Measurements from ENCODE around the gene YIF1A.

DNA sequence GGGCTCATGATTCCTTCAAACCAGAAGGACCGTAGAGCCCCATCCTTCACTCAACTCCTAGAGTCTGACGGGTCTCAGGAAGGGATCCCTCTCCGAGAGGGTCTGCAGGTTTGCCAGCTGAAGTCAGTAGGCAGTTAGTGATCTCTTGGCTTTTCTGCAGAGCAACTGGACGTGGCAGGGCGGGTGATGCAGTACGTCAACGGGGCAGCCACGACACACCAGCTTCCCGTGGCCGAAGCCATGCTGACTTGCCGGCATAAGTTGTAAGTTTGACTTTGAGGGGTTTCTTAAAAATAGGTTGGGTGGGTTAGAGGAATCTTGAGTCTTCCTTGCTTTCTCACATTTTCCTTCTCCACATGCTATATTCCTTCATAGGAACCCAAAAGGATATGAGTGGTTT, 53.8 kb downstream of the YIF1A start:
- TF ChIP-seq EZH2 (IDR thresholded peaks at IDR 0.05; ENCODE audit: insufficient read depth, poor library complexity, severe bottlenecking) (no peak), EZH2phosphoT487 (IDR thresholded peaks at IDR 0.05; ENCODE audit: insufficient read depth, low read depth) (no peak)
